Suprapubic skin (tissue), 4 donors: ENCODE measurements around the gene TFG.

Experiments used
- CTCF ChIP-seq, 2 donors: fragments of 200-600 bp in 1 of 2; fragments of 450-650 bp in 1 of 2; sonication (generic) in 1 of 2; IDR thresholded peaks; one replicate each; pipeline ENCODE4 v1.5.1; 2016 to 2019; ENCODE audit warnings: antibody characterized with exemption in 2 of 2, mild to moderate bottlenecking in 1 of 2, moderate library complexity in 1 of 2
- POLR2A ChIP-seq, 2 donors: fragments of 450-650 bp; IDR thresholded peaks; one replicate each; pipeline ENCODE4 v1.6.1; 2017; ENCODE audit warnings: antibody characterized with exemption in 2 of 2, mild to moderate bottlenecking in 2 of 2, moderate library complexity in 2 of 2
- POLR2AphosphoS5 ChIP-seq, 3 donors: sonication (generic); formaldehyde crosslinking; IDR thresholded peaks; one replicate each; pipeline ENCODE4 v1.6.1; 2017; ENCODE audit warnings: antibody characterized with exemption in 3 of 3

GRCh38 chr3:100754563-100755334, 45.5 kb downstream of the TFG start:
- TF ChIP-seq CTCF (IDR thresholded peaks at IDR 0.05): no peak
- TF ChIP-seq POLR2AphosphoS5 (IDR thresholded peaks at IDR 0.05): no peak
- TF ChIP-seq POLR2A (IDR thresholded peaks at IDR 0.05): no peak
